Trophoblast cell (in vitro differentiated cells and primary cell): ENCODE measurements around the gene SAXO1.

Experiments
- DNase-seq, 2 donors: peaks; one replicate each; pipeline ENCODE4 v3.0.0-alpha.2; 2016
- H2AFZ ChIP-seq: 2 replicates; pipeline ENCODE4 v1.6.1; 2013; ENCODE audit warnings: low read length, moderate library complexity, mild to moderate bottlenecking; ENCODE audit not compliant: insufficient read depth, poor library complexity
- H2AK5ac ChIP-seq: 2 replicates; pipeline ENCODE4 v1.6.1; 2013; ENCODE audit warnings: mild to moderate bottlenecking, low read length
- H2BK120ac ChIP-seq: 2 replicates; pipeline ENCODE4 v1.6.1; 2013; ENCODE audit warnings: low read length, mild to moderate bottlenecking, moderate library complexity; ENCODE audit not compliant: insufficient read depth, poor library complexity
- H2BK12ac ChIP-seq: 2 replicates; pipeline ENCODE4 v1.6.1; 2013; ENCODE audit warnings: mild to moderate bottlenecking, low read length, moderate library complexity
- H2BK5ac ChIP-seq: 2 replicates; pipeline ENCODE4 v1.6.1; 2013; ENCODE audit warnings: low read length, low read depth, moderate library complexity, mild to moderate bottlenecking; ENCODE audit not compliant: poor library complexity
- H3K14ac ChIP-seq: 2 replicates; pipeline ENCODE4 v1.6.1; 2013; ENCODE audit warnings: mild to moderate bottlenecking, low read length
- H3K18ac ChIP-seq: 2 replicates; pipeline ENCODE4 v1.6.1; 2013; ENCODE audit warnings: mild to moderate bottlenecking, low read length
- H3K23ac ChIP-seq: 2 replicates; pipeline ENCODE4 v1.6.1; 2013; ENCODE audit warnings: low read length
- H3K27ac ChIP-seq: 2 replicates; pipeline ENCODE4 v1.5.1; 2013; ENCODE audit warnings: low read depth, mild to moderate bottlenecking, inconsistent platforms, low read length, moderate library complexity
- H3K27me3 ChIP-seq: 2 replicates; pipeline ENCODE4 v1.6.1; 2013; ENCODE audit warnings: inconsistent platforms, mild to moderate bottlenecking, low read length, moderate library complexity; ENCODE audit not compliant: insufficient read depth
- H3K36me3 ChIP-seq, 2 experiments: 1 replicate in 1 of 2; 2 replicates in 1 of 2; pipeline ENCODE4 v1.6.1; 2013; ENCODE audit warnings: low read length in 2 of 2, mild to moderate bottlenecking in 2 of 2, moderate library complexity in 1 of 2; ENCODE audit not compliant: insufficient read depth in 2 of 2, control insufficient read depth in 1 of 2
- H3K4ac ChIP-seq: 2 replicates; pipeline ENCODE4 v1.6.1; 2013; ENCODE audit warnings: low read depth, mild to moderate bottlenecking, low read length, moderate library complexity
- H3K4me1 ChIP-seq, 2 experiments: 1 replicate in 1 of 2; 2 replicates in 1 of 2; pipeline ENCODE4 v1.6.1; 2013; ENCODE audit warnings: low read length in 2 of 2, mild to moderate bottlenecking in 2 of 2, moderate library complexity in 1 of 2; ENCODE audit not compliant: insufficient read depth in 2 of 2, control insufficient read depth in 1 of 2
- H3K4me2 ChIP-seq: 2 replicates; pipeline ENCODE4 v1.6.1; 2013; ENCODE audit warnings: inconsistent platforms, mild to moderate bottlenecking, low read length, moderate library complexity
- H3K4me3 ChIP-seq: 2 replicates; pipeline ENCODE4 v1.5.1; 2013; ENCODE audit warnings: mild to moderate bottlenecking, low read depth, low read length, inconsistent platforms
- H3K79me1 ChIP-seq: one replicate; pipeline ENCODE4 v1.6.1; 2013; ENCODE audit warnings: low read length
- H3K79me2 ChIP-seq: 2 replicates; pipeline ENCODE4 v1.6.1; 2013; ENCODE audit warnings: low read length, mild to moderate bottlenecking; ENCODE audit not compliant: control insufficient read depth, insufficient read depth, poor library complexity
- H3K9ac ChIP-seq: 2 replicates; pipeline ENCODE4 v1.6.1; 2013; ENCODE audit warnings: mild to moderate bottlenecking, low read length
- H3K9me3 ChIP-seq: 2 replicates; pipeline ENCODE4 v1.6.1; 2013; ENCODE audit warnings: low read depth, mild to moderate bottlenecking, control low read depth, inconsistent platforms, low read length; ENCODE audit not compliant: insufficient read depth
- H4K12ac ChIP-seq: 2 replicates; pipeline ENCODE4 v1.6.1; 2013; ENCODE audit warnings: low read depth, mild to moderate bottlenecking, low read length, moderate library complexity
- H4K8ac ChIP-seq: 2 replicates; pipeline ENCODE4 v1.6.1; 2013; ENCODE audit warnings: low read depth, mild to moderate bottlenecking, low read length, moderate library complexity
- H4K91ac ChIP-seq: one replicate; pipeline ENCODE4 v1.6.1; 2013; ENCODE audit warnings: low read depth, mild to moderate bottlenecking, low read length, moderate library complexity
- WGBS: extraction: QIAGEN DNeasy Blood & Tissue Kit; methylation state at CpG from one replicate; pipeline ENCODE4 v1.1.7; 2013; ENCODE audit warnings: missing lambda C conversion rate; ENCODE audit not compliant: insufficient read length, insufficient coverage; ENCODE audit errors: extremely low coverage; 5-methylcytosine and 5-hydroxymethylcytosine counted together

The SAXO1 gene

GRCh38 chr9:19000133-19000532 lies 32.9 kb downstream of the SAXO1 start:
- no peak overlapping the region for H2BK5ac ChIP-seq
- no peak overlapping the region for H3K9ac ChIP-seq
- no peak overlapping the region for H4K8ac ChIP-seq
- H3K27me3 ChIP-seq, result no peaks in the 10 kb centered on the region
- H3K18ac ChIP-seq, result no peak overlapping the region
- H3K79me1 ChIP-seq, result no peaks in the 10 kb centered on the region
- no peak overlapping the region for H4K12ac ChIP-seq
- H3K14ac ChIP-seq, result no peak overlapping the region
- no peak overlapping the region for H3K4me3 ChIP-seq
- no peak for DNase-seq
- no peak overlapping the region for H2BK12ac ChIP-seq
- H3K36me3 ChIP-seq, result no peaks in the 10 kb centered on the region
- no peak overlapping the region for H4K91ac ChIP-seq
- no peak overlapping the region for H3K4me2 ChIP-seq
- no peak overlapping the region for H2AK5ac ChIP-seq
- H2AFZ ChIP-seq, result no peak overlapping the region
- H3K9me3 ChIP-seq, result peaks cover 13% of the 10 kb centered on the region
- WGBS, result no CpG with 5 or more reads among the region's 16 CpGs
- H3K4ac ChIP-seq, result no peak overlapping the region
- H3K4me1 ChIP-seq, result no peaks in the 10 kb centered on the region
- H3K79me2 ChIP-seq, result no peaks in the 10 kb centered on the region
- no peak overlapping the region for H3K23ac ChIP-seq
- H2BK120ac ChIP-seq, result no peak overlapping the region
- H3K27ac ChIP-seq, result no peak overlapping the region

- H3K79me2 ChIP-seq, result no peaks in the 10 kb centered on the region
- H2BK5ac ChIP-seq, result no peak overlapping the region
- no peak overlapping the region for H2BK120ac ChIP-seq
- WGBS, result no CpG with 5 or more reads among the region's 28 CpGs
- no peak overlapping the region for H3K4ac ChIP-seq
- no peak overlapping the region for H4K8ac ChIP-seq
- H3K4me1 ChIP-seq, result no peaks in the 10 kb centered on the region
- peaks cover 11% of the 10 kb centered on the region for H3K9me3 ChIP-seq
- H3K27me3 ChIP-seq, result no peaks in the 10 kb centered on the region
- H3K4me3 ChIP-seq, result no peak overlapping the region
- H2BK12ac ChIP-seq, result no peak overlapping the region
- no peaks in the 10 kb centered on the region for H3K36me3 ChIP-seq
- H3K14ac ChIP-seq, result no peak overlapping the region
- H3K79me1 ChIP-seq, result no peaks in the 10 kb centered on the region
- no peak overlapping the region for H4K12ac ChIP-seq
- no peak overlapping the region for H3K27ac ChIP-seq
- no peak for DNase-seq
- no peak overlapping the region for H2AFZ ChIP-seq
- H3K23ac ChIP-seq, result no peak overlapping the region
- H3K9ac ChIP-seq, result no peak overlapping the region
- H2AK5ac ChIP-seq, result no peak overlapping the region
- H3K18ac ChIP-seq, result no peak overlapping the region
- H4K91ac ChIP-seq, result no peak overlapping the region
- no peak overlapping the region for H3K4me2 ChIP-seq
Observed at GRCh38 chr9:18999173-18999785, 33.7 kb downstream of the SAXO1 start.

GRCh38 chr9:18997151-18997550 lies 35.9 kb downstream of the SAXO1 start:
- Histone ChIP-seq H2BK5ac (no peak overlapping the region), H3K9me3 (peaks cover 11% of the 10 kb centered on the region), H3K4me3 (no peak overlapping the region), H3K4me1 (no peaks in the 10 kb centered on the region), H3K23ac (no peak overlapping the region), H3K27me3 (no peaks in the 10 kb centered on the region), H2AFZ (no peak overlapping the region), H3K79me1 (no peaks in the 10 kb centered on the region), H3K27ac (no peak overlapping the region), H3K36me3 (no peaks in the 10 kb centered on the region), H3K18ac (no peak overlapping the region), H4K12ac (no peak overlapping the region), H3K9ac (no peak overlapping the region), H4K8ac (no peak overlapping the region), H3K4ac (no peak overlapping the region), H4K91ac (no peak overlapping the region), H3K4me2 (no peak overlapping the region), H2AK5ac (no peak overlapping the region), H2BK12ac (no peak overlapping the region), H3K79me2 (no peaks in the 10 kb centered on the region), H2BK120ac (no peak overlapping the region), H3K14ac (no peak overlapping the region)
- no peak for DNase-seq
- no CpG with 5 or more reads among the region's 2 CpGs for WGBS

GRCh38 chr9:18996211-18996610 lies 36.8 kb downstream of the SAXO1 start:
- Histone ChIP-seq H2BK5ac (no peak overlapping the region), H3K4me3 (no peak overlapping the region), H3K27me3 (no peaks in the 10 kb centered on the region), H3K36me3 (no peaks in the 10 kb centered on the region), H4K12ac (no peak overlapping the region), H3K9me3 (peaks cover 11% of the 10 kb centered on the region), H3K4ac (no peak overlapping the region), H4K91ac (no peak overlapping the region), H2AK5ac (no peak overlapping the region), H3K4me1 (no peaks in the 10 kb centered on the region), H3K18ac (no peak overlapping the region), H2BK120ac (no peak overlapping the region), H3K9ac (no peak overlapping the region), H3K79me1 (no peaks in the 10 kb centered on the region), H3K23ac (no peak overlapping the region), H3K4me2 (no peak overlapping the region), H3K79me2 (no peaks in the 10 kb centered on the region), H2BK12ac (no peak overlapping the region), H3K14ac (no peak overlapping the region), H4K8ac (no peak overlapping the region), H2AFZ (no peak overlapping the region), H3K27ac (no peak overlapping the region)
- peak in 1 of 2 donors; percentile 25 for DNase-seq
- no CpG with 5 or more reads among the region's 3 CpGs for WGBS
